CD8-positive, alpha-beta memory T cell (primary cell): ENCODE measurements around the gene CANT1. TPM values are rescaled to one million over a fixed set of nuclear protein-coding genes. Genes with fewer than 3 reads are reported as not detected.
A peak's percentile ranks its signal among the peaks of the same experiment; 100 is the strongest.
"Not testable (repeated sequence)": the region's sequence is repeated elsewhere in the genome, so short reads cannot be mapped to it uniquely, and the experiment has no call there.

Experiments
- CTCF ChIA-PET: fragments of 350-600 bp; sonication (Branson Sonifier 250); formaldehyde crosslinking; loops from one replicate; lab custom pipeline; 2021; ENCODE audit warnings: antibody characterized with exemption; lab: Charles Lee
- POLR2A ChIA-PET: fragments of 350-600 bp; sonication (Branson Sonifier 250); formaldehyde crosslinking; loops from one replicate; lab custom pipeline; 2021; ENCODE audit warnings: antibody characterized with exemption; lab: Charles Lee
- DNase-seq, 5 donors: peaks; one replicate each; pipeline versions ENCODE4 v3.0.0 to v3.0.0-alpha.2; 2020 to 2022; ENCODE audit warnings: mixed read lengths in 1 of 5
- H3K27ac ChIP-seq: one replicate; pipeline ENCODE4 v1.7.0; 2013; ENCODE audit warnings: low read depth, mild to moderate bottlenecking, low read length, moderate library complexity
- H3K27me3 ChIP-seq: 2 replicates; pipeline ENCODE4 v1.7.0; 2013; ENCODE audit warnings: low read length, mild to moderate bottlenecking; ENCODE audit not compliant: insufficient read depth, poor library complexity, severe bottlenecking
- H3K36me3 ChIP-seq: 2 replicates; pipeline ENCODE4 v1.7.0; 2013; ENCODE audit warnings: mild to moderate bottlenecking, low read length, moderate library complexity; ENCODE audit not compliant: insufficient read depth
- H3K4me1 ChIP-seq: 2 replicates; pipeline ENCODE4 v1.7.0; 2013; ENCODE audit warnings: mild to moderate bottlenecking, low read length, moderate library complexity; ENCODE audit not compliant: insufficient read depth
- H3K4me3 ChIP-seq: 2 replicates; pipeline ENCODE4 v1.7.0; 2013; ENCODE audit warnings: mild to moderate bottlenecking, low read length
- H3K9me3 ChIP-seq: 2 replicates; pipeline ENCODE4 v1.7.0; 2013; ENCODE audit warnings: mild to moderate bottlenecking, low read length
- H3K27ac Mint-ChIP-seq, 8 donors: one replicate each; pipeline ENCODE4 v1.8.0; 2020 to 2021; ENCODE audit warnings: mixed read lengths in 8 of 8, mild to moderate bottlenecking in 6 of 8, inconsistent platforms in 3 of 8, moderate library complexity in 3 of 8
- H3K27me3 Mint-ChIP-seq, 2 donors: one replicate each; pipeline ENCODE4 v1.8.0; 2020 to 2021; ENCODE audit warnings: mixed read lengths in 2 of 2, mild to moderate bottlenecking in 1 of 2, moderate library complexity in 1 of 2
- H3K36me3 Mint-ChIP-seq, 3 donors: one replicate each; pipeline ENCODE4 v1.8.0; 2020 to 2021; ENCODE audit warnings: mixed read lengths in 3 of 3, inconsistent platforms in 1 of 3, mild to moderate bottlenecking in 1 of 3
- H3K4me1 Mint-ChIP-seq, 3 donors: one replicate each; pipeline ENCODE4 v1.8.0; 2020 to 2021; ENCODE audit warnings: mixed read lengths in 3 of 3, inconsistent platforms in 1 of 3, mild to moderate bottlenecking in 1 of 3
- H3K4me3 Mint-ChIP-seq, 7 donors: one replicate each; pipeline ENCODE4 v1.8.0; 2020 to 2021; ENCODE audit warnings: mixed read lengths in 7 of 7, mild to moderate bottlenecking in 6 of 7, moderate library complexity in 4 of 7, inconsistent platforms in 2 of 7
- H3K9me3 Mint-ChIP-seq, 5 donors: one replicate each; pipeline ENCODE4 v1.8.0; 2020 to 2022; ENCODE audit warnings: mixed read lengths in 5 of 5, mild to moderate bottlenecking in 3 of 5, moderate library complexity in 2 of 5, inconsistent platforms in 1 of 5
- polyA plus RNA-seq: library from polyadenylated mRNA; unstranded; fragments of 300-500 nt; fragmentation: Illumina TruSeq; gene quantifications from one replicate; pipeline ENCODE4 v1.2.3, GENCODE V29; 2021
- total RNA-seq, 2 experiments: library from RNA; stranded (reverse); gene quantifications; one replicate each; pipeline ENCODE4 v1.2.3, GENCODE V29; 2021

The CANT1 gene
- total and polyA plus RNA-seq, 3 experiments from 2014 or later = 13.4 to 47.3 (median 45.5) TPM

- POLR2A ChIA-PET = no interaction called here
- H3K9me3 Mint-ChIP-seq = no peaks in the 10 kb centered on the region
- Histone ChIP-seq H3K4me1 (peaks cover 4% of the 10 kb centered on the region), H3K36me3 (no peaks in the 10 kb centered on the region), H3K27ac (no peak overlapping the region), H3K9me3 (no peaks in the 10 kb centered on the region), H3K4me3 (no peak overlapping the region), H3K27me3 (peaks cover 11% of the 10 kb centered on the region)
- H3K4me1 Mint-ChIP-seq = peaks cover 8 to 12% (median 9%) of the 10 kb centered on the region in 3 donors
- peaks cover 9 to 41% of the 10 kb centered on the region in 2 donors for H3K27me3 Mint-ChIP-seq
- H3K4me3 Mint-ChIP-seq = no peak overlapping the region
- CTCF ChIA-PET = interaction anchor here (0.8 to 1.8 kb wide), 2 partner anchors 19 to 23 kb away, joined by 3 to 7 read pairs; no protein-coding TSS in a partner anchor
- no peak overlapping the region for H3K27ac Mint-ChIP-seq
- H3K36me3 Mint-ChIP-seq = no peaks in the 10 kb centered on the region
- no peak for DNase-seq
Observed at GRCh38 chr17:79022507-79022991, 13.0 kb upstream of the CANT1 start.

- H3K27ac ChIP-seq, H3K9me3 Mint-ChIP-seq, H3K36me3 Mint-ChIP-seq, DNase-seq, H3K4me1 ChIP-seq, H3K4me3 Mint-ChIP-seq, POLR2A ChIA-PET, H3K4me3 ChIP-seq, H3K9me3 ChIP-seq, H3K36me3 ChIP-seq: not testable (repeated sequence)
- H3K27me3 Mint-ChIP-seq = peaks cover 8 to 34% of the 10 kb centered on the region in 2 donors
- H3K4me1 Mint-ChIP-seq = peaks cover 8 to 12% (median 9%) of the 10 kb centered on the region in 3 donors
- CTCF ChIA-PET = interaction anchor here (1.8 to 4.1 kb wide), 2 partner anchors 19 to 23 kb away, joined by 7 to 13 read pairs; no protein-coding TSS in a partner anchor
- H3K27me3 ChIP-seq = peaks cover 11% of the 10 kb centered on the region
- H3K27ac Mint-ChIP-seq = peak overlapping the region in 1 of 8 donors; percentile 17
Observed at GRCh38 chr17:79021929-79022328, 12.4 kb upstream of the CANT1 start.

- peak overlapping the region in 1 of 7 donors; percentile 23 for H3K4me3 Mint-ChIP-seq
- H3K27me3 ChIP-seq = peaks cover 11% of the 10 kb centered on the region
- H3K4me1 Mint-ChIP-seq = peaks cover 7 to 12% (median 9%) of the 10 kb centered on the region in 3 donors
- H3K36me3 ChIP-seq = no peaks in the 10 kb centered on the region
- no peaks in the 10 kb centered on the region for H3K9me3 Mint-ChIP-seq
- peaks cover 7 to 27% of the 10 kb centered on the region in 2 donors for H3K27me3 Mint-ChIP-seq
- no peak for DNase-seq
- POLR2A ChIA-PET = no interaction called here
- H3K9me3 ChIP-seq = no peaks in the 10 kb centered on the region
- CTCF ChIA-PET = interaction anchor here (4.1 kb wide), 1 partner anchor 20 kb away, joined by 13 read pairs; no protein-coding TSS in a partner anchor
- no peak overlapping the region for H3K27ac ChIP-seq
- H3K4me1 ChIP-seq = peaks cover 4% of the 10 kb centered on the region
- no peak overlapping the region for H3K4me3 ChIP-seq
- H3K36me3 Mint-ChIP-seq = no peaks in the 10 kb centered on the region
- H3K27ac Mint-ChIP-seq = no peak overlapping the region
Observed at GRCh38 chr17:79020631-79021301, 11.2 kb upstream of the CANT1 start.

- Mint-ChIP-seq H3K4me3 (peak overlapping the region in 1 of 7 donors; percentile 7), H3K36me3 (no peaks in the 10 kb centered on the region), H3K27ac (no peak overlapping the region), H3K9me3 (peaks cover 0 to 1% (median 0%) of the 10 kb centered on the region in 5 donors), H3K27me3 (peaks cover 10 to 22% of the 10 kb centered on the region in 2 donors), H3K4me1 (peaks cover 7 to 9% (median 9%) of the 10 kb centered on the region in 3 donors)
- H3K4me1 ChIP-seq = peaks cover 4% of the 10 kb centered on the region
- no peaks in the 10 kb centered on the region for H3K9me3 ChIP-seq
- POLR2A ChIA-PET = no interaction called here
- CTCF ChIA-PET = interaction anchor here (1.1 to 4.1 kb wide), 2 partner anchors 10 to 21 kb away, joined by 3 to 13 read pairs; partner anchors contain the start of gene CANT1
- H3K27ac ChIP-seq = no peak overlapping the region
- peaks cover 11% of the 10 kb centered on the region for H3K27me3 ChIP-seq
- peak; percentile 20 to 65 (median 39) for DNase-seq
- H3K4me3 ChIP-seq = no peak overlapping the region
- no peaks in the 10 kb centered on the region for H3K36me3 ChIP-seq
Observed at GRCh38 chr17:79019632-79020584, 10.3 kb upstream of the CANT1 start.

- CTCF ChIA-PET = interaction anchor here (1.1 to 4.1 kb wide), 3 partner anchors 9 to 63 kb away, joined by 3 to 13 read pairs (median 5); partner anchors contain the start of gene CANT1
- peaks cover 0 to 1% (median 0%) of the 10 kb centered on the region in 5 donors for H3K9me3 Mint-ChIP-seq
Observed at GRCh38 chr17:79019261-79019631, 9.7 kb upstream of the CANT1 start.

GRCh38 chr17:79018370-79018695, 8.8 kb upstream of the CANT1 start:
- Histone ChIP-seq H3K27ac (no peak overlapping the region), H3K27me3 (peaks cover 6% of the 10 kb centered on the region), H3K9me3 (no peaks in the 10 kb centered on the region), H3K36me3 (no peaks in the 10 kb centered on the region), H3K4me3 (no peak overlapping the region), H3K4me1 (no peaks in the 10 kb centered on the region)
- H3K27me3 Mint-ChIP-seq = peaks cover 12 to 20% of the 10 kb centered on the region in 2 donors
- H3K4me3 Mint-ChIP-seq = no peak overlapping the region
- peaks cover 0 to 1% (median 0%) of the 10 kb centered on the region in 5 donors for H3K9me3 Mint-ChIP-seq
- CTCF ChIA-PET = interaction anchor here (1.1 to 4.1 kb wide), 3 partner anchors 9 to 64 kb away, joined by 3 to 13 read pairs (median 5); partner anchors contain the start of gene CANT1
- DNase-seq = no peak
- H3K36me3 Mint-ChIP-seq = no peaks in the 10 kb centered on the region
- H3K4me1 Mint-ChIP-seq = peaks cover 0 to 2% (median under 1%) of the 10 kb centered on the region in 3 donors
- POLR2A ChIA-PET = no interaction called here
- no peak overlapping the region for H3K27ac Mint-ChIP-seq

More at GRCh38 chr17:79019261-79019631, 9.7 kb upstream of the CANT1 start:
- Mint-ChIP-seq H3K27me3 (peaks cover 10 to 19% of the 10 kb centered on the region in 2 donors), H3K4me1 (peaks cover 3 to 8% (median 4%) of the 10 kb centered on the region in 3 donors), H3K36me3 (no peaks in the 10 kb centered on the region), H3K27ac (no peak overlapping the region), H3K4me3 (peak overlapping the region in 1 of 7 donors; percentile 7)
- POLR2A ChIA-PET = no interaction called here
- H3K4me1 ChIP-seq = no peaks in the 10 kb centered on the region
- H3K27ac ChIP-seq = no peak overlapping the region
- H3K36me3 ChIP-seq = no peaks in the 10 kb centered on the region
- H3K9me3 ChIP-seq = no peaks in the 10 kb centered on the region
- H3K4me3 ChIP-seq = no peak overlapping the region
- DNase-seq = no peak
- peaks cover 11% of the 10 kb centered on the region for H3K27me3 ChIP-seq

- H3K27ac Mint-ChIP-seq = peak overlapping the region in 1 of 8 donors; percentile 12
- no peaks in the 10 kb centered on the region for H3K9me3 ChIP-seq
- ChIA-PET CTCF (interaction anchor here (1.3 to 4.1 kb wide), 3 partner anchors 8 to 65 kb away, joined by 3 to 13 read pairs (median 5); no protein-coding TSS in a partner anchor), POLR2A (no interaction called here)
- H3K4me1 Mint-ChIP-seq = no peaks in the 10 kb centered on the region
- no peak for DNase-seq
- H3K4me1 ChIP-seq = no peaks in the 10 kb centered on the region
- no peak overlapping the region for H3K4me3 ChIP-seq
- no peak overlapping the region for H3K4me3 Mint-ChIP-seq
- H3K27me3 Mint-ChIP-seq = peaks cover 14 to 17% of the 10 kb centered on the region in 2 donors
- H3K27ac ChIP-seq = no peak overlapping the region
- peaks cover under 1% of the 10 kb centered on the region for H3K27me3 ChIP-seq
- H3K36me3 ChIP-seq = no peaks in the 10 kb centered on the region
- peaks cover 0 to 1% (median 0%) of the 10 kb centered on the region in 5 donors for H3K9me3 Mint-ChIP-seq
- no peaks in the 10 kb centered on the region for H3K36me3 Mint-ChIP-seq
Observed at GRCh38 chr17:79017546-79018369, 8.2 kb upstream of the CANT1 start.
